Transverse colon (tissue), 4 donors: Measurements from ENCODE around the gene ALDH16A1. TPM values are rescaled to one million over a fixed set of nuclear protein-coding genes. Genes with fewer than 3 reads are reported as not detected.

Source experiments
- DNase-seq: peaks from one replicate; pipeline ENCODE4 v3.0.0-alpha.2; 2019
- H3K27ac ChIP-seq, 4 donors: fragments of 200-600 bp; sonication (generic); 2 replicates each; pipeline ENCODE4 v1.5.1; 2016 to 2018; ENCODE audit warnings: inconsistent platforms in 4 of 4
- H3K27me3 ChIP-seq: fragments of 200-600 bp; sonication (generic); 2 replicates; pipeline ENCODE4 v1.5.1; 2017; ENCODE audit warnings: inconsistent platforms
- H3K36me3 ChIP-seq, 4 donors: fragments of 200-600 bp; sonication (generic); 2 replicates each; pipeline ENCODE4 v1.5.1; 2017 to 2019; ENCODE audit warnings: inconsistent platforms in 4 of 4
- H3K4me1 ChIP-seq, 4 donors: fragments of 200-600 bp; sonication (generic); 2 replicates each; pipeline ENCODE4 v1.5.1; 2017 to 2020; ENCODE audit warnings: inconsistent platforms in 4 of 4
- H3K4me3 ChIP-seq, 4 donors: fragments of 200-600 bp; sonication (generic); 1 replicate in 1 of 4; 2 replicates in 3 of 4; pipeline versions ENCODE4 v1.5.1 to v1.6.1; 2017 to 2019; ENCODE audit warnings: inconsistent platforms in 4 of 4
- H3K9me3 ChIP-seq, 2 donors: fragments of 200-600 bp; sonication (generic); 2 replicates each; pipeline ENCODE4 v1.5.1; 2017 to 2019; ENCODE audit warnings: inconsistent platforms in 2 of 2
- EP300 ChIP-seq: sonication (generic); formaldehyde crosslinking; IDR thresholded peaks from one replicate; pipeline ENCODE4 v1.6.1; 2017; ENCODE audit warnings: antibody characterized with exemption, low read depth
- POLR2A ChIP-seq: fragments of 450-650 bp; IDR thresholded peaks from one replicate; pipeline ENCODE4 v1.6.1; 2016; ENCODE audit warnings: antibody characterized with exemption, mild to moderate bottlenecking, moderate library complexity
- POLR2AphosphoS5 ChIP-seq, 3 donors: sonication (generic); formaldehyde crosslinking; IDR thresholded peaks; one replicate each; pipeline ENCODE4 v1.6.1; 2016; ENCODE audit warnings: antibody characterized with exemption in 3 of 3
- WGBS, 2 donors: methylation state at CpG; one replicate each; pipeline ENCODE4 v1.1.5; 2018; ENCODE audit warnings: low coverage in 1 of 2; 5-methylcytosine and 5-hydroxymethylcytosine counted together
- in situ Hi-C, 4 donors: fragments of 200-750 bp; cut with MboI; loops; one replicate each; pipeline versions ENCODE4 v1.15.0 to v1.15.1; 2017; ENCODE audit warnings: low sequenced_read_pairs in 3 of 4, low pct_ligation_motif_present in 1 of 4, low pct_unique_long_range_greater_than_20kb in 1 of 4
- intact Hi-C: fragments of 100-400 bp; cut with DNase I; formaldehyde crosslinking; loops from one replicate; pipeline ENCODE4 v1.15.1; 2023; ENCODE audit warnings: low total_unique reads
- total RNA-seq, 4 donors: library from RNA; depleted of rRNA; stranded (reverse); fragments of >200 nt; gene quantifications; one replicate each; pipeline ENCODE4 v1.1.0, GENCODE V29; 2016
- TF ChIP-seq, protein P1 (sequence below), 5 experiments: fragments of 200-600 bp in 3 of 5; fragments of 450-650 bp in 2 of 5; sonication (generic) in 3 of 5; IDR thresholded peaks; 1 replicate in 2 of 5; 2 replicates in 3 of 5; pipeline ENCODE4 v1.5.1; 2016 to 2017; ENCODE audit warnings: antibody characterized with exemption in 5 of 5, inconsistent platforms in 3 of 5, mild to moderate bottlenecking in 2 of 5, moderate library complexity in 1 of 5

Gene ALDH16A1
- total RNA-seq, 4 donors from 2014 or later, result 24.3 to 465 (median 43.1) TPM

- 62 to 83% methylated on average over 1 to 26 of the region's 27 CpGs for WGBS, 2 donors
- Histone ChIP-seq H3K27ac (peak overlapping the region; percentile 39 to 89 (median 84)), H3K9me3 (no peaks in the 10 kb centered on the region), H3K36me3 (no peaks in the 10 kb centered on the region), H3K4me1 (peaks cover 5 to 21% (median 12%) of the 10 kb centered on the region in 4 donors), H3K4me3 (no peak overlapping the region), H3K27me3 (no peaks in the 10 kb centered on the region)
- TF ChIP-seq, protein P1, sequence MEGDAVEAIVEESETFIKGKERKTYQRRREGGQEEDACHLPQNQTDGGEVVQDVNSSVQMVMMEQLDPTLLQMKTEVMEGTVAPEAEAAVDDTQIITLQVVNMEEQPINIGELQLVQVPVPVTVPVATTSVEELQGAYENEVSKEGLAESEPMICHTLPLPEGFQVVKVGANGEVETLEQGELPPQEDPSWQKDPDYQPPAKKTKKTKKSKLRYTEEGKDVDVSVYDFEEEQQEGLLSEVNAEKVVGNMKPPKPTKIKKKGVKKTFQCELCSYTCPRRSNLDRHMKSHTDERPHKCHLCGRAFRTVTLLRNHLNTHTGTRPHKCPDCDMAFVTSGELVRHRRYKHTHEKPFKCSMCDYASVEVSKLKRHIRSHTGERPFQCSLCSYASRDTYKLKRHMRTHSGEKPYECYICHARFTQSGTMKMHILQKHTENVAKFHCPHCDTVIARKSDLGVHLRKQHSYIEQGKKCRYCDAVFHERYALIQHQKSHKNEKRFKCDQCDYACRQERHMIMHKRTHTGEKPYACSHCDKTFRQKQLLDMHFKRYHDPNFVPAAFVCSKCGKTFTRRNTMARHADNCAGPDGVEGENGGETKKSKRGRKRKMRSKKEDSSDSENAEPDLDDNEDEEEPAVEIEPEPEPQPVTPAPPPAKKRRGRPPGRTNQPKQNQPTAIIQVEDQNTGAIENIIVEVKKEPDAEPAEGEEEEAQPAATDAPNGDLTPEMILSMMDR (IDR thresholded peaks at IDR 0.05), result peak; percentile 19 to 52 (median 23)
- TF ChIP-seq EP300 (no peak), POLR2A (no peak), POLR2AphosphoS5 (IDR thresholded peaks at IDR 0.05) (no peak)
- in situ Hi-C loops, result loop anchor here in 1 of 4 donors (25.0 kb wide), 1 partner anchor 386 kb away; the partner anchor contains the start of genes PNKP and PTOV1
- no peak for DNase-seq
- intact Hi-C loops, result loop anchor here (10.0 kb wide), 1 partner anchor 209 kb away; the partner anchor contains the start of gene ADM5
Measured at GRCh38 chr19:49475995-49476880, 23.2 kb downstream of the ALDH16A1 start.

DNA sequence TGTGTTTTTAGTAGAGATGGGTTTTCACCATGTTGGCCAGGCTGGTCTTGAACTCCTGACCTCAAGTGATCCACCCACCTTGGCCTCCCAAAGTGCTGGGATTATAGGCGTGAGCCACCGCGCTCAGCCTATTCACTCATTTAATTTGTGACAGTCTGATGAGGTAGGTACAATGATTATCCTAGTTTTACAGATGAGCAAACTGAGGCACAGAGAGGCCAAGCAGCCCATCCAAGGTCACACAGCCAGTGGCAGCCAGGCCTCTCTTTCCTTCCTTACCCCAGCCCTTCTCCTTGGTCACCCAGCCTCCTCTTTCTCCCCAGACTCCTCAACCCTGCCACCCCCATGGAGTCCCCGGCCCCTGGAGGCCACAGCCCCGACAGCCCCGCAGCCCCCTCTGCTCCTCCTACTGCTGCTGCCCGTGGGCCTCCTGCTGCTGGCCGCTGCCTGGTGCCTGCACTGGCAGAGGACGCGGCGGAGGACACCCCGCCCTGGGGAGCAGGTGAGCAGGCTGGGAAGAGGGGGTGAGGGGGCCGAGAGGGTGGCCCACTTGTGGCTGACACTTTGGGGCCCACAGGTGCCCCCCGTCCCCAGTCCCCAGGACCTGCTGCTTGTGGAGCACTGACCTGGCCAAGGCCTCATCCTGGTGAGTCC lies 27.1 kb downstream of the ALDH16A1 start:
- no peaks in the 10 kb centered on the region for H3K27me3 ChIP-seq
- DNase-seq, result no peak
- no peak overlapping the region for H3K4me3 ChIP-seq
- H3K36me3 ChIP-seq, result no peaks in the 10 kb centered on the region
- no peaks in the 10 kb centered on the region for H3K9me3 ChIP-seq
- H3K4me1 ChIP-seq, result peaks cover 0 to 13% (median 4%) of the 10 kb centered on the region in 4 donors
- H3K27ac ChIP-seq, result no peak overlapping the region
- no peak for TF ChIP-seq POLR2AphosphoS5 (IDR thresholded peaks at IDR 0.05)
- TF ChIP-seq, protein P1 (IDR thresholded peaks at IDR 0.05), result no peak
- no peak for TF ChIP-seq EP300
- no peak for TF ChIP-seq POLR2A
- intact Hi-C loops, result loop anchor here (10.0 kb wide), 1 partner anchor 205 kb away; the partner anchor contains the start of gene ADM5
- in situ Hi-C loops, result loop anchor here in 1 of 4 donors (25.0 kb wide), 1 partner anchor 382 kb away; the partner anchor contains the start of genes PNKP and PTOV1
- WGBS, 2 donors, result 95% methylated on average over 9 of the region's 14 CpGs; no CpG with 5 or more reads in 1 of the 2 donors

DNA sequence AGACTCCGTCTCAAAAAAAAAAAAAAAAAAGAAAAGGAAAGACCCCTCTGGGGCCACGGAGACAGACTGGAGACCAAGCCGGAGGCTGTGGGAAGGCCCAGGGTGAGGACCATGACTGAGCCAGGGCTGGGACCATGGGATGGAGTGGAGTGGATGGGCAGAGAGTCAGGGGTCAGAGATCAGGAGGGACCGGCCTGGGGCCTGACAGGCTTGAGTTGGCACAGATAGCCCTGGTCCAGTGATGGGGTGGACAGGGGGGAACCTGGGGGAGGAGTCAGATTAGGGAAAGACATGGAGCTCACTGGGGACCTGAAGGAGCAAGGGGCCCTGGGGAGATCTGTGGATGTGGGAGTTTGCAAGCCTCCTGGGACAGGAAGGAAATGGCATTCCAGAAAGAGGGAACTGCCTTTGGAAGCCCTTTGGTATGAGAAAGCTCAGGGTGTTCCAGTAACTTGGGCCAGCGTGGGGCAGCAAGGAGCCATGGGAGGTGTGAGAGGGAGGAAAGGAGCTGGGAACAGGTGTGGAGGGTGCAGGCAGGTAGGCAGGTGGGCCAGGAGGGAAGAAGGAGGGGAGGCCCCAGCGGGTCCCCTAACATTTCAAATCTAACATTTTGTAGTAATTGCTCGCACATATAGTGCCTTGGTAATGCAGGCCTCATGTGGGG lies 28.1 kb downstream of the ALDH16A1 start:
- WGBS, 2 donors, result 91 to 98% methylated on average over 5 to 7 of the region's 7 CpGs
- DNase-seq, result no peak
- TF ChIP-seq EP300 (no peak), POLR2A (no peak), POLR2AphosphoS5 (IDR thresholded peaks at IDR 0.05) (no peak)
- TF ChIP-seq, protein P1 (IDR thresholded peaks at IDR 0.05), result no peak
- H3K4me1 ChIP-seq, result peaks cover 0 to 11% (median 4%) of the 10 kb centered on the region in 4 donors
- no peaks in the 10 kb centered on the region for H3K27me3 ChIP-seq
- no peak overlapping the region for H3K27ac ChIP-seq
- in situ Hi-C loops, result loop anchor here in 1 of 4 donors (25.0 kb wide), 1 partner anchor 381 kb away; the partner anchor contains the start of genes PNKP and PTOV1
- intact Hi-C loops, result no loop called here
- H3K36me3 ChIP-seq, result no peaks in the 10 kb centered on the region
- no peak overlapping the region for H3K4me3 ChIP-seq
- H3K9me3 ChIP-seq, result no peaks in the 10 kb centered on the region
